ENCODE data around the gene TEX13C. TPM values are rescaled to one million over a fixed set of nuclear protein-coding genes. Genes with fewer than 3 reads are reported as not detected.

Gene TEX13C
- total and polyA plus RNA-seq, 2 donors from 2014 or later: not detected

DNA sequence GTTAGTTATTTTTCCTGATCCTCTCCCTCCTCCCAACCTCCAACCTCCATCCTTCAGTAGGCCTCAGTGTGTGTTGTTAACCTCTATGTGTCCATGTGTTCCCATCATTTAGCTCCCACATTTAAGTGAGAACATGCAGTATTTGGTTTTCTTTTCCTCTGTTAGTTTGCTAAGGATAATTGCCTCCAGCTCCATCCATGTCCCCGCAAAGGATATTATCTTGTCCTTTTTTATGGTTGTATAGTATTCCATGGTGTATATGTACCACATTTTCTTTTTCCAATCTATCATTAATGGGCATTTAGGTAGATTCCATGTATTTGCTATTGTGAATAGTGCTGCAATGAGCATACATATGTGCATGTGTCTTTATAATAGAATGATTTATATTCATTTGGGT is 54.5 kb downstream of the TEX13C start:
- DNase-seq: no peak
- Histone ChIP-seq H3K27me3 (ENCODE audit: control insufficient read depth, insufficient read depth, low read length) (no peaks in the 10 kb centered on the region), H3K27ac (ENCODE audit: low read depth in 2 of 2, low read length in 2 of 2) (no peak overlapping the region), H3K4me1 (ENCODE audit: control insufficient read depth in 2 of 3, insufficient read depth in 2 of 3, low read depth in 1 of 3, low read length in 3 of 3) (no peaks in the 10 kb centered on the region), H3K9ac (ENCODE audit: low read length in 3 of 3) (no peak overlapping the region), H3K4me3 (ENCODE audit: low read length in 3 of 3) (no peak overlapping the region), H3K36me3 (ENCODE audit: control insufficient read depth in 2 of 3, insufficient read depth in 3 of 3, low read length in 3 of 3) (no peaks in the 10 kb centered on the region), H3K9me3 (ENCODE audit: control insufficient read depth in 2 of 3, insufficient read depth in 1 of 3, low read length in 3 of 3) (no peaks in the 10 kb centered on the region)
- intact Hi-C loops (cut with DNase I): no loop called here
- FAIRE-seq: no peak
- TF ChIP-seq, protein P1, sequence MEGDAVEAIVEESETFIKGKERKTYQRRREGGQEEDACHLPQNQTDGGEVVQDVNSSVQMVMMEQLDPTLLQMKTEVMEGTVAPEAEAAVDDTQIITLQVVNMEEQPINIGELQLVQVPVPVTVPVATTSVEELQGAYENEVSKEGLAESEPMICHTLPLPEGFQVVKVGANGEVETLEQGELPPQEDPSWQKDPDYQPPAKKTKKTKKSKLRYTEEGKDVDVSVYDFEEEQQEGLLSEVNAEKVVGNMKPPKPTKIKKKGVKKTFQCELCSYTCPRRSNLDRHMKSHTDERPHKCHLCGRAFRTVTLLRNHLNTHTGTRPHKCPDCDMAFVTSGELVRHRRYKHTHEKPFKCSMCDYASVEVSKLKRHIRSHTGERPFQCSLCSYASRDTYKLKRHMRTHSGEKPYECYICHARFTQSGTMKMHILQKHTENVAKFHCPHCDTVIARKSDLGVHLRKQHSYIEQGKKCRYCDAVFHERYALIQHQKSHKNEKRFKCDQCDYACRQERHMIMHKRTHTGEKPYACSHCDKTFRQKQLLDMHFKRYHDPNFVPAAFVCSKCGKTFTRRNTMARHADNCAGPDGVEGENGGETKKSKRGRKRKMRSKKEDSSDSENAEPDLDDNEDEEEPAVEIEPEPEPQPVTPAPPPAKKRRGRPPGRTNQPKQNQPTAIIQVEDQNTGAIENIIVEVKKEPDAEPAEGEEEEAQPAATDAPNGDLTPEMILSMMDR (IDR thresholded peaks at IDR 0.05; ENCODE audit: borderline replicate concordance, extremely low read depth, insufficient read depth): no peak
